Neuronal stem cell (in vitro differentiated cells): Measurements from ENCODE around the gene EIF4H.

Experiments used
- DNase-seq: peaks from one replicate; pipeline ENCODE4 v3.0.0-alpha.2; 2013; ENCODE audit warnings: low spot score
- H2AFZ ChIP-seq: one replicate; pipeline ENCODE4 v1.6.1; 2013; ENCODE audit warnings: mild to moderate bottlenecking, low read length, inconsistent platforms
- H2AK5ac ChIP-seq: 2 replicates; pipeline ENCODE4 v1.6.1; 2013; ENCODE audit warnings: low read depth, mild to moderate bottlenecking, inconsistent platforms, low read length, moderate library complexity, mixed read lengths
- H2BK120ac ChIP-seq: 2 replicates; pipeline ENCODE4 v1.6.1; 2013; ENCODE audit warnings: low read depth, mild to moderate bottlenecking, inconsistent platforms, low read length, moderate library complexity, mixed read lengths
- H2BK12ac ChIP-seq: one replicate; pipeline ENCODE4 v1.6.1; 2013; ENCODE audit warnings: low read length, inconsistent platforms
- H2BK15ac ChIP-seq: 2 replicates; pipeline ENCODE4 v1.6.1; 2013; ENCODE audit warnings: mild to moderate bottlenecking, low read length, inconsistent platforms, mixed read lengths
- H2BK5ac ChIP-seq: one replicate; pipeline ENCODE4 v1.6.1; 2013; ENCODE audit warnings: inconsistent platforms, mild to moderate bottlenecking, low read length, moderate library complexity
- H3K14ac ChIP-seq: one replicate; pipeline ENCODE4 v1.6.1; 2013; ENCODE audit warnings: low read length, inconsistent platforms
- H3K18ac ChIP-seq: 2 replicates; pipeline ENCODE4 v1.6.1; 2013; ENCODE audit warnings: low read length, inconsistent platforms
- H3K23ac ChIP-seq: 2 replicates; pipeline ENCODE4 v1.6.1; 2013; ENCODE audit warnings: low read depth, mild to moderate bottlenecking, mixed read lengths, low read length, inconsistent platforms; ENCODE audit not compliant: poor library complexity
- H3K27ac ChIP-seq: replicated peaks from 3 replicates; pipeline ENCODE4 v1.5.1; 2013; ENCODE audit warnings: low read length, inconsistent platforms
- H3K27me3 ChIP-seq, 3 experiments: 2 replicates each; pipeline ENCODE4 v1.6.1; 2013; ENCODE audit warnings: low read length in 3 of 3, mild to moderate bottlenecking in 2 of 3, inconsistent platforms in 1 of 3, low read depth in 1 of 3, mixed read lengths in 1 of 3, moderate library complexity in 1 of 3; ENCODE audit not compliant: control insufficient read depth in 3 of 3, insufficient read depth in 3 of 3
- H3K36me3 ChIP-seq, 2 donors: replicated peaks in 1 of 2; 2 replicates each; pipeline ENCODE4 v1.6.1; 2013; ENCODE audit warnings: low read length in 2 of 2; ENCODE audit not compliant: control insufficient read depth in 2 of 2, insufficient read depth in 2 of 2
- H3K4ac ChIP-seq: 2 replicates; pipeline ENCODE4 v1.6.1; 2013; ENCODE audit warnings: inconsistent platforms, mild to moderate bottlenecking, low read length, moderate library complexity
- H3K4me1 ChIP-seq, 2 donors: 1 replicate in 1 of 2; 2 replicates in 1 of 2; pipeline ENCODE4 v1.6.1; 2013; ENCODE audit warnings: low read length in 2 of 2, low read depth in 1 of 2; ENCODE audit not compliant: control insufficient read depth in 2 of 2, insufficient read depth in 1 of 2
- H3K4me2 ChIP-seq: one replicate; pipeline ENCODE4 v1.6.1; 2013; ENCODE audit warnings: mild to moderate bottlenecking, low read length, inconsistent platforms; ENCODE audit not compliant: insufficient read depth, poor library complexity, severe bottlenecking
- H3K4me3 ChIP-seq, 2 donors: 2 replicates each; pipeline ENCODE4 v1.5.1; 2013; ENCODE audit warnings: low read length in 2 of 2, mild to moderate bottlenecking in 2 of 2, inconsistent platforms in 1 of 2, moderate library complexity in 1 of 2
- H3K79me1 ChIP-seq: one replicate; pipeline ENCODE4 v1.6.1; 2013; ENCODE audit warnings: low read depth, mild to moderate bottlenecking, inconsistent platforms, low read length, moderate library complexity
- H3K9ac ChIP-seq: one replicate; pipeline ENCODE4 v1.6.1; 2013; ENCODE audit warnings: mild to moderate bottlenecking, low read depth, low read length, inconsistent platforms; ENCODE audit not compliant: poor library complexity
- H3K9me3 ChIP-seq, 2 donors: replicated peaks in 1 of 2; 2 replicates each; pipeline versions ENCODE3 to v1.6.1; 2013; ENCODE audit warnings: low read length in 2 of 2, mild to moderate bottlenecking in 2 of 2, inconsistent platforms in 1 of 2, low read depth in 1 of 2, mixed read lengths in 1 of 2, moderate library complexity in 1 of 2; ENCODE audit not compliant: control insufficient read depth in 2 of 2, insufficient read depth in 1 of 2
- H4K8ac ChIP-seq: one replicate; pipeline ENCODE4 v1.6.1; 2013; ENCODE audit warnings: low read depth, mild to moderate bottlenecking, inconsistent platforms, low read length, moderate library complexity
- H4K91ac ChIP-seq: one replicate; pipeline ENCODE4 v1.6.1; 2013; ENCODE audit warnings: low read length, low read depth, mild to moderate bottlenecking, inconsistent platforms; ENCODE audit not compliant: poor library complexity
- WGBS, 2 donors: extraction: QIAGEN DNeasy Blood & Tissue Kit; methylation state at CpG; one replicate each; pipeline ENCODE4 v1.1.7; 2013; ENCODE audit warnings: missing lambda C conversion rate in 2 of 2, mixed read lengths in 1 of 2; ENCODE audit not compliant: insufficient read length in 2 of 2, insufficient replicate concordance in 1 of 2; ENCODE audit errors: extremely low coverage in 2 of 2; 5-methylcytosine and 5-hydroxymethylcytosine counted together

Gene EIF4H

GRCh38 chr7:74134117-74134620 is 40.0 kb upstream of the EIF4H start:
- Histone ChIP-seq H3K79me1 (no peaks in the 10 kb centered on the region), H4K91ac (no peak overlapping the region), H3K9me3 (no peaks in the 10 kb centered on the region), H3K4me1 (peaks cover 0 to 4% of the 10 kb centered on the region in 2 donors), H3K14ac (no peak overlapping the region), H2AFZ (no peak overlapping the region), H3K4me3 (no peak overlapping the region), H2BK12ac (no peak overlapping the region), H3K4me2 (no peak overlapping the region), H3K27ac (no peak overlapping the region), H2BK5ac (no peak overlapping the region), H2BK120ac (no peak overlapping the region), H3K36me3 (no peaks in the 10 kb centered on the region), H3K18ac (no peak overlapping the region), H3K4ac (no peak overlapping the region), H3K27me3 (no peaks in the 10 kb centered on the region), H3K23ac (no peak overlapping the region), H3K9ac (no peak overlapping the region), H4K8ac (no peak overlapping the region), H2AK5ac (no peak overlapping the region), H2BK15ac (no peak overlapping the region)
- WGBS, 2 donors = no CpG with 5 or more reads among the region's 8 CpGs
- DNase-seq = no peak

GRCh38 chr7:74138334-74138867 is 35.8 kb upstream of the EIF4H start:
- Histone ChIP-seq H3K4me1 (peaks cover 0 to 4% of the 10 kb centered on the region in 2 donors), H2BK5ac (no peak overlapping the region), H4K91ac (no peak overlapping the region), H2AK5ac (no peak overlapping the region), H2AFZ (peak overlapping the region; percentile 1), H3K9ac (no peak overlapping the region), H3K4ac (no peak overlapping the region), H3K4me3 (no peak overlapping the region), H4K8ac (no peak overlapping the region), H3K27ac (no peak overlapping the region), H3K27me3 (no peaks in the 10 kb centered on the region), H3K9me3 (no peaks in the 10 kb centered on the region), H2BK12ac (no peak overlapping the region), H2BK120ac (no peak overlapping the region), H3K14ac (no peak overlapping the region), H3K23ac (no peak overlapping the region), H3K18ac (no peak overlapping the region), H3K36me3 (no peaks in the 10 kb centered on the region), H2BK15ac (no peak overlapping the region), H3K79me1 (no peaks in the 10 kb centered on the region), H3K4me2 (no peak overlapping the region)
- no peak for DNase-seq
- WGBS, 2 donors = no CpG with 5 or more reads among the region's 12 CpGs

GRCh38 chr7:74138945-74139843 is 35.0 kb upstream of the EIF4H start:
- Histone ChIP-seq H3K18ac (peak overlapping the region; percentile 54), H3K79me1 (no peaks in the 10 kb centered on the region), H4K8ac (no peak overlapping the region), H2AFZ (no peak overlapping the region), H3K9ac (no peak overlapping the region), H2BK15ac (no peak overlapping the region), H2BK120ac (no peak overlapping the region), H3K23ac (no peak overlapping the region), H3K27me3 (no peaks in the 10 kb centered on the region), H4K91ac (no peak overlapping the region), H3K4me2 (no peak overlapping the region), H3K14ac (no peak overlapping the region), H2BK5ac (no peak overlapping the region), H3K27ac (no peak overlapping the region), H3K4me1 (peaks cover 0 to 4% of the 10 kb centered on the region in 2 donors), H3K4me3 (no peak overlapping the region), H3K36me3 (no peaks in the 10 kb centered on the region), H2AK5ac (peak overlapping the region; percentile 9), H3K9me3 (no peaks in the 10 kb centered on the region), H2BK12ac (peak overlapping the region; percentile 11), H3K4ac (no peak overlapping the region)
- no CpG with 5 or more reads among the region's 16 CpGs for WGBS, 2 donors
- DNase-seq = no peak

- DNase-seq = no peak
- Histone ChIP-seq H3K4me3 (no peak overlapping the region), H2AFZ (no peak overlapping the region), H3K79me1 (no peaks in the 10 kb centered on the region), H4K91ac (no peak overlapping the region), H3K36me3 (no peaks in the 10 kb centered on the region), H3K14ac (no peak overlapping the region), H3K4me2 (no peak overlapping the region), H3K27ac (no peak overlapping the region), H2BK15ac (no peak overlapping the region), H3K4me1 (peaks cover 0 to 4% of the 10 kb centered on the region in 2 donors), H2BK120ac (no peak overlapping the region), H3K4ac (no peak overlapping the region), H2AK5ac (no peak overlapping the region), H3K9ac (no peak overlapping the region), H2BK12ac (no peak overlapping the region), H3K27me3 (no peaks in the 10 kb centered on the region), H3K18ac (no peak overlapping the region), H3K23ac (no peak overlapping the region), H2BK5ac (no peak overlapping the region), H4K8ac (no peak overlapping the region), H3K9me3 (peaks cover 0 to 3% of the 10 kb centered on the region in 2 donors)
- no CpG with 5 or more reads among the region's 1 CpG for WGBS, 2 donors
Observed at GRCh38 chr7:74141705-74142104, 32.5 kb upstream of the EIF4H start.
